H9 (cell line): ENCODE results near the gene ETF1. TPM values are rescaled to one million over a fixed set of nuclear protein-coding genes. Genes with fewer than 3 reads are reported as not detected.

Source experiments
- DNase-seq: peaks from one replicate; pipeline ENCODE4 v3.0.0-alpha.2; 2017
- H2AFZ ChIP-seq: one replicate; pipeline ENCODE4 v1.6.1; 2013; ENCODE audit warnings: mild to moderate bottlenecking, low read length, control low read depth, moderate library complexity
- H2AK5ac ChIP-seq: 2 replicates; pipeline ENCODE4 v1.6.1; 2013; ENCODE audit warnings: low read length, control low read depth, mixed read lengths; ENCODE audit not compliant: insufficient read length
- H2BK120ac ChIP-seq: one replicate; pipeline ENCODE4 v1.6.1; 2013; ENCODE audit warnings: low read depth, mild to moderate bottlenecking, low read length, control low read depth, inconsistent platforms; ENCODE audit not compliant: poor library complexity, severe bottlenecking
- H2BK12ac ChIP-seq: 2 replicates; pipeline ENCODE4 v1.6.1; 2013; ENCODE audit warnings: low read length, control low read depth, mixed read lengths, low read depth; ENCODE audit not compliant: insufficient read length
- H2BK15ac ChIP-seq: 2 replicates; pipeline ENCODE4 v1.6.1; 2013; ENCODE audit warnings: low read depth, low read length, control low read depth
- H2BK20ac ChIP-seq: one replicate; pipeline ENCODE4 v1.6.1; 2013; ENCODE audit warnings: low read depth, mild to moderate bottlenecking, low read length, control low read depth, inconsistent platforms; ENCODE audit not compliant: poor library complexity, severe bottlenecking
- H2BK5ac ChIP-seq: 2 replicates; pipeline ENCODE4 v1.6.1; 2013; ENCODE audit warnings: low read length, control low read depth, mixed read lengths; ENCODE audit not compliant: insufficient read length
- H3K14ac ChIP-seq: 2 replicates; pipeline ENCODE4 v1.6.1; 2013; ENCODE audit warnings: low read length, control low read depth; ENCODE audit not compliant: insufficient read depth
- H3K18ac ChIP-seq: 2 replicates; pipeline ENCODE4 v1.6.1; 2013; ENCODE audit warnings: low read depth, mild to moderate bottlenecking, mixed read lengths, low read length, control low read depth; ENCODE audit not compliant: insufficient read length
- H3K23ac ChIP-seq: 2 replicates; pipeline ENCODE4 v1.6.1; 2013; ENCODE audit warnings: low read length, control low read depth, mixed read lengths, low read depth; ENCODE audit not compliant: insufficient read length
- H3K23me2 ChIP-seq: 2 replicates; pipeline ENCODE4 v1.6.1; 2013; ENCODE audit warnings: low read depth, mild to moderate bottlenecking, mixed read lengths, low read length, control low read depth; ENCODE audit not compliant: insufficient read length, poor library complexity, severe bottlenecking
- H3K27ac ChIP-seq: 2 replicates; pipeline ENCODE4 v1.5.1; 2013; ENCODE audit warnings: low read length, control low read depth, mixed read lengths, low read depth; ENCODE audit not compliant: insufficient read length
- H3K27me3 ChIP-seq: 2 replicates; pipeline ENCODE4 v1.6.1; 2013; ENCODE audit warnings: low read length, control low read depth, inconsistent platforms; ENCODE audit not compliant: insufficient read depth
- H3K4ac ChIP-seq: 2 replicates; pipeline ENCODE4 v1.6.1; 2013; ENCODE audit warnings: low read depth, mild to moderate bottlenecking, control low read depth, inconsistent platforms, low read length, moderate library complexity
- H3K4me1 ChIP-seq: 2 replicates; pipeline ENCODE4 v1.6.1; 2013; ENCODE audit warnings: low read length, control low read depth, inconsistent platforms; ENCODE audit not compliant: insufficient read depth
- H3K4me2 ChIP-seq: 2 replicates; pipeline ENCODE4 v1.6.1; 2013; ENCODE audit warnings: low read length, control low read depth, mixed read lengths; ENCODE audit not compliant: insufficient read length, insufficient read depth
- H3K56ac ChIP-seq: 2 replicates; pipeline ENCODE4 v1.6.1; 2013; ENCODE audit warnings: low read depth, mild to moderate bottlenecking, mixed read lengths, low read length, control low read depth; ENCODE audit not compliant: insufficient read length
- H3K79me1 ChIP-seq: 2 replicates; pipeline ENCODE4 v1.6.1; 2013; ENCODE audit warnings: low read depth, mild to moderate bottlenecking, moderate library complexity, low read length, control low read depth, inconsistent platforms; ENCODE audit not compliant: insufficient read depth, poor library complexity, severe bottlenecking
- H3K79me2 ChIP-seq: 2 replicates; pipeline ENCODE4 v1.6.1; 2013; ENCODE audit warnings: low read length, control low read depth, inconsistent platforms; ENCODE audit not compliant: insufficient read depth
- H3K9ac ChIP-seq: 2 replicates; pipeline ENCODE4 v1.6.1; 2013; ENCODE audit warnings: low read length, control low read depth, mixed read lengths; ENCODE audit not compliant: insufficient read length; ENCODE audit errors: extremely low read depth
- H3K9me3 ChIP-seq: one replicate; pipeline ENCODE4 v1.6.1; 2013; ENCODE audit warnings: low read depth, low read length, inconsistent platforms; ENCODE audit not compliant: control insufficient read depth
- H3T11ph ChIP-seq: one replicate; pipeline ENCODE4 v1.6.1; 2013; ENCODE audit warnings: mild to moderate bottlenecking, low read length, control low read depth, inconsistent platforms
- H4K20me1 ChIP-seq: one replicate; pipeline ENCODE4 v1.6.1; 2013; ENCODE audit not compliant: control insufficient read depth, insufficient read length, insufficient read depth
- H4K5ac ChIP-seq: 2 replicates; pipeline ENCODE4 v1.6.1; 2013; ENCODE audit warnings: low read depth, mild to moderate bottlenecking, mixed read lengths, low read length, control low read depth; ENCODE audit not compliant: insufficient read length
- H4K8ac ChIP-seq: replicated peaks from 2 replicates; pipeline ENCODE4 v1.6.1; 2013; ENCODE audit warnings: low read length, control low read depth, mixed read lengths, low read depth; ENCODE audit not compliant: insufficient read length
- H4K91ac ChIP-seq: 2 replicates; pipeline ENCODE4 v1.6.1; 2013; ENCODE audit warnings: low read depth, mild to moderate bottlenecking, moderate library complexity, mixed read lengths, low read length, control low read depth; ENCODE audit not compliant: insufficient read length
- H3K27ac Mint-ChIP-seq, 3 experiments: 2 replicates in 2 of 3; 3 replicates in 1 of 3; pipeline ENCODE4 v1.8.0; 2020 to 2021; ENCODE audit warnings: mixed read lengths in 3 of 3, mild to moderate bottlenecking in 1 of 3, moderate library complexity in 1 of 3
- H3K27me3 Mint-ChIP-seq: 2 replicates; pipeline ENCODE4 v1.8.0; 2021; ENCODE audit warnings: low read depth, mild to moderate bottlenecking, moderate library complexity, mixed read lengths
- H3K36me3 Mint-ChIP-seq, 3 experiments: 2 replicates in 2 of 3; 3 replicates in 1 of 3; pipeline ENCODE4 v1.8.0; 2020 to 2021; ENCODE audit warnings: low read depth in 3 of 3, mixed read lengths in 3 of 3; ENCODE audit not compliant: insufficient read depth in 1 of 3
- H3K4me1 Mint-ChIP-seq, 2 experiments: 2 replicates each; pipeline ENCODE4 v1.8.0; 2020; ENCODE audit warnings: mixed read lengths in 2 of 2
- H3K4me3 Mint-ChIP-seq, 2 experiments: 2 replicates in 1 of 2; 3 replicates in 1 of 2; pipeline ENCODE4 v1.8.0; 2020 to 2021; ENCODE audit warnings: mild to moderate bottlenecking in 2 of 2, mixed read lengths in 2 of 2, moderate library complexity in 1 of 2
- H3K9me3 Mint-ChIP-seq, 2 experiments: 2 replicates in 1 of 2; 3 replicates in 1 of 2; pipeline ENCODE4 v1.8.0; 2020; ENCODE audit warnings: mild to moderate bottlenecking in 2 of 2, mixed read lengths in 2 of 2, moderate library complexity in 1 of 2
- WGBS: extraction: QIAGEN DNeasy Blood & Tissue Kit; methylation state at CpG from one replicate; pipeline ENCODE4 v1.1.7; 2013; ENCODE audit warnings: missing lambda C conversion rate, low lambda C conversion rate, mixed read lengths; ENCODE audit not compliant: insufficient read length; ENCODE audit errors: extremely low coverage; 5-methylcytosine and 5-hydroxymethylcytosine counted together
- total RNA-seq: library from RNA; stranded (reverse); gene quantifications from 2 replicates; pipeline ENCODE4 v1.2.1, GENCODE V29; 2021
- TF ChIP-seq, protein P1 (sequence below): fragments of 200-600 bp; sonication (generic); conservative IDR thresholded peaks from 3 replicates; pipeline ENCODE4 v1.8.0; 2021; ENCODE audit warnings: antibody characterized with exemption, mild to moderate bottlenecking

ETF1 gene
- total RNA-seq, 1 experiment from 2014 or later, result 175 TPM

GRCh38 chr5:138541511-138542179 lies 1.4 kb downstream of the ETF1 start:
- no peak overlapping the region for H4K5ac ChIP-seq
- H3K56ac ChIP-seq, result no peak overlapping the region
- Mint-ChIP-seq H3K9me3 (no peaks in the 10 kb centered on the region), H3K4me1 (peaks cover 30 to 31% of the 10 kb centered on the region in 2 experiments), H3K4me3 (peak overlapping the region; percentile 96 to 97), H3K27ac (peak overlapping the region; percentile 97 to 99 (median 97)), H3K27me3 (no peaks in the 10 kb centered on the region; the same call in 1 of the 2 replicates), H3K36me3 (peaks cover 18 to 48% (median 45%) of the 10 kb centered on the region in 3 experiments)
- H3K27ac ChIP-seq, result no peak overlapping the region
- H3T11ph ChIP-seq, result no peak overlapping the region
- no peaks in the 10 kb centered on the region for H3K27me3 ChIP-seq
- TF ChIP-seq, protein P1, sequence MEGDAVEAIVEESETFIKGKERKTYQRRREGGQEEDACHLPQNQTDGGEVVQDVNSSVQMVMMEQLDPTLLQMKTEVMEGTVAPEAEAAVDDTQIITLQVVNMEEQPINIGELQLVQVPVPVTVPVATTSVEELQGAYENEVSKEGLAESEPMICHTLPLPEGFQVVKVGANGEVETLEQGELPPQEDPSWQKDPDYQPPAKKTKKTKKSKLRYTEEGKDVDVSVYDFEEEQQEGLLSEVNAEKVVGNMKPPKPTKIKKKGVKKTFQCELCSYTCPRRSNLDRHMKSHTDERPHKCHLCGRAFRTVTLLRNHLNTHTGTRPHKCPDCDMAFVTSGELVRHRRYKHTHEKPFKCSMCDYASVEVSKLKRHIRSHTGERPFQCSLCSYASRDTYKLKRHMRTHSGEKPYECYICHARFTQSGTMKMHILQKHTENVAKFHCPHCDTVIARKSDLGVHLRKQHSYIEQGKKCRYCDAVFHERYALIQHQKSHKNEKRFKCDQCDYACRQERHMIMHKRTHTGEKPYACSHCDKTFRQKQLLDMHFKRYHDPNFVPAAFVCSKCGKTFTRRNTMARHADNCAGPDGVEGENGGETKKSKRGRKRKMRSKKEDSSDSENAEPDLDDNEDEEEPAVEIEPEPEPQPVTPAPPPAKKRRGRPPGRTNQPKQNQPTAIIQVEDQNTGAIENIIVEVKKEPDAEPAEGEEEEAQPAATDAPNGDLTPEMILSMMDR, result no peak
- no peak overlapping the region for H3K23ac ChIP-seq
- no CpG with 5 or more reads among the region's 6 CpGs for WGBS
- peak overlapping the region; percentile 90 for H3K9ac ChIP-seq
- peaks cover 11% of the 10 kb centered on the region for H3K23me2 ChIP-seq
- no peak overlapping the region for H4K8ac ChIP-seq
- H3K79me2 ChIP-seq, result peaks cover 67% of the 10 kb centered on the region
- H3K9me3 ChIP-seq, result no peaks in the 10 kb centered on the region
- no peak overlapping the region for H4K91ac ChIP-seq
- H3K79me1 ChIP-seq, result peaks cover 6% of the 10 kb centered on the region
- no peak overlapping the region for H2BK15ac ChIP-seq
- H2AFZ ChIP-seq, result no peak overlapping the region
- DNase-seq, result no peak
- H2BK5ac ChIP-seq, result no peak overlapping the region
- no peak overlapping the region for H3K18ac ChIP-seq
- peak overlapping the region; percentile 76 for H3K4ac ChIP-seq
- H4K20me1 ChIP-seq, result no peaks in the 10 kb centered on the region
- H3K4me1 ChIP-seq, result no peaks in the 10 kb centered on the region
- no peak overlapping the region for H2BK12ac ChIP-seq
- no peak overlapping the region for H2AK5ac ChIP-seq
- peak overlapping the region; percentile 97; the same call in 1 of the 2 replicates for H3K14ac ChIP-seq
- H2BK20ac ChIP-seq, result no peak overlapping the region
- peak overlapping the region; percentile 94 for H3K4me2 ChIP-seq
- no peak overlapping the region for H2BK120ac ChIP-seq
